Heart left ventricle (tissue), 13 donors: ENCODE measurements around the gene ZSCAN16.
"Not testable (repeated sequence)": the region's sequence is repeated elsewhere in the genome, so short reads cannot be mapped to it uniquely, and the experiment has no call there.

Experiments used
- POLR2A ChIP-seq, 2 donors: fragments of 450-650 bp; IDR thresholded peaks; one replicate each; pipeline ENCODE4 v1.6.1; 2017; ENCODE audit warnings: antibody characterized with exemption in 2 of 2, mild to moderate bottlenecking in 2 of 2, moderate library complexity in 2 of 2
- TF ChIP-seq, protein P1 (sequence below), 12 donors: fragments of 200-600 bp; sonication (generic) in 4 of 12; IDR thresholded peaks; one replicate each; pipeline versions ENCODE4 v1.5.0 to v1.8.0; 2018 to 2022; ENCODE audit warnings: antibody characterized with exemption in 12 of 12, mild to moderate bottlenecking in 5 of 12
- donor health status: ischemic (EF 13 %, LVEDD 7.1; RV severe dilation, severe dysfunction).
- donor health status: DM: no; HTN: yes; CAD: no.
- donor health status: DM: no; HTN: no; CAD: no.
- donor health status: ischemic (EF 25% LVEDD 6.9; RV normal size, moderate dysfunction).
- donor health status: ischemic (EF 25% LVEDD 5.7; RV mildly dilated, moderate dysfunction).
- donor health status: ischemic (EF 35%, LVEDD 5.7; RV mildly dilated, moderate dysfunction).
- donor health status: nonischemic (EF 11% LVEDD 7.7; RV severe dilation, severe dysfunction).
- donor health status: DM: yes; HTN: yes; CAD: no.
- donor health status: PGD.
- donor health status: ischemic (EF 29% LVEDD 5.4; RV normal size, mild dysfunction).
- donor health status: nonischemic (EF 23%, LVEDD 6.1; RV moderate dilation, normal function).

DNA sequence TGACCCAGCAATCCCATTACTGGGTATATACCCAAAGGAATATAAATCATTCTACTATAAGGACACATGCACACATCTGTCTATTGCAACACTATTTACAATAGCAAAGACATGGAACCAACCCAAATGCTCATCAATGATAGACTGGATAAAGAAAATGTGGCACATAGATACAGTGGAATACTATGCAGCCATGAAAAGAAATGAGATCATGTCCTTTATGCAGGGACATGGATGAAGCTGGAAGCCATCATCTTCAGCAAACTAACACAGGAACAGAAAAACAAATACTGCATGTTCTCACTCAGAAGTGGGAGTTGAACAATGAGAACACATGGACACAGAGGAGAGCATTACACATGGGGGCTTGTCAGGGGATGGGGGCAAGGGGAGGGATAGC lies 21.7 kb upstream of the ZSCAN16 start:
- not testable (repeated sequence) for TF ChIP-seq POLR2A (IDR thresholded peaks at IDR 0.05)
- TF ChIP-seq, protein P1, sequence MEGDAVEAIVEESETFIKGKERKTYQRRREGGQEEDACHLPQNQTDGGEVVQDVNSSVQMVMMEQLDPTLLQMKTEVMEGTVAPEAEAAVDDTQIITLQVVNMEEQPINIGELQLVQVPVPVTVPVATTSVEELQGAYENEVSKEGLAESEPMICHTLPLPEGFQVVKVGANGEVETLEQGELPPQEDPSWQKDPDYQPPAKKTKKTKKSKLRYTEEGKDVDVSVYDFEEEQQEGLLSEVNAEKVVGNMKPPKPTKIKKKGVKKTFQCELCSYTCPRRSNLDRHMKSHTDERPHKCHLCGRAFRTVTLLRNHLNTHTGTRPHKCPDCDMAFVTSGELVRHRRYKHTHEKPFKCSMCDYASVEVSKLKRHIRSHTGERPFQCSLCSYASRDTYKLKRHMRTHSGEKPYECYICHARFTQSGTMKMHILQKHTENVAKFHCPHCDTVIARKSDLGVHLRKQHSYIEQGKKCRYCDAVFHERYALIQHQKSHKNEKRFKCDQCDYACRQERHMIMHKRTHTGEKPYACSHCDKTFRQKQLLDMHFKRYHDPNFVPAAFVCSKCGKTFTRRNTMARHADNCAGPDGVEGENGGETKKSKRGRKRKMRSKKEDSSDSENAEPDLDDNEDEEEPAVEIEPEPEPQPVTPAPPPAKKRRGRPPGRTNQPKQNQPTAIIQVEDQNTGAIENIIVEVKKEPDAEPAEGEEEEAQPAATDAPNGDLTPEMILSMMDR (IDR thresholded peaks at IDR 0.05): not testable (repeated sequence)
